GM10847 (cell line): ENCODE data around the gene MTNR1A.

Source experiments
- POLR2A ChIP-seq: IDR thresholded peaks from 2 replicates; pipeline ENCODE4 v1.6.1; 2011; ENCODE audit not compliant: insufficient read length; ENCODE audit errors: extremely low read depth

MTNR1A gene

DNA sequence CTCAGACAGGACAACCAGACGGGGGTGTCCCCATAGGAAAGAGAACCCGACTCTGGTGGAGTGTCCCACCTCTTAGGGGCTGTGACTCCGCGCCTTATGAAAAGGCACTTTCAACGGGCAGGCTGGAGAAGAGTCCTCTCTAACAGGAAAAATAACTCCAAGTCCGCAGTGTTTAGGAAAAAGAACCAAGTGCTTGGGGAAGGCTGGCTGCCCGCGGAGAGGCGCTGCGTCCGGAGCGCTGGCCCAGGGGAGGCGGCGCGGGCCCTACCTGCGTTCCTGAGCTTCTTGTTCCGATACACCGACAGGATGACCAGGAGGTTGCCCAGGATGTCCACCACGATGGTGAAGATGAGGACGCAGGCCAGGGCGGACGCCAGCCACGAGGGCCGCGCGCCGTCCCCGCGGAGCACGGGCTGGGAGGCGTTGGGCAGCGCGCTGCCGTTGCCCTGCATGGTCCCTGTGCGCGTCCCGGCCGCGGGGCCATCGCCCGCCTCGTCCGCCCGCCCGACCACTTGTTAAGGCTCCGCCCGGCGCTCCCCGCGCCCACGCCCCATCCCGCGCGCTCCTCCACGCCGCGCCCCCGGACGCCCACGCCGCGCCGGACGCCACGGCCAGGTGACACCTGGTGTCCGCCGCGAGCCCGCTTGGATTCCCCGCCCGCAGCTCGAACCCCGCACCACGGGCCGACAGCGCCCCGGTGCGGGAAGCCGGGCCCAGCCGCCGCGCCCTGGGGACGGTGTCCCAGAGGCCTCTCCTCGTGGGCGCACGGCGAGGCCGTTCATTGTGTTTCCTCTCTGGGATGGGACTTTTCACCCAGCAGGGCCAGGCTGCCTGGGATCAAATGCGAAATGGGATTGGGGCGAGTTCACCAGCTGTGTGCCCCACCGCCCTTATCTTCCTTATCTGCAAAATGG, at the start of gene MTNR1A:
TSS of gene MTNR1A (minus strand) at position 654 of the 914 bp plus-strand sequence. CDS start at position 452, 202 bp downstream.
- TF ChIP-seq POLR2A: no peak

GRCh38 chr4:186604124-186604807, 48.9 kb upstream of the MTNR1A start:
- no peak for TF ChIP-seq POLR2A

DNA sequence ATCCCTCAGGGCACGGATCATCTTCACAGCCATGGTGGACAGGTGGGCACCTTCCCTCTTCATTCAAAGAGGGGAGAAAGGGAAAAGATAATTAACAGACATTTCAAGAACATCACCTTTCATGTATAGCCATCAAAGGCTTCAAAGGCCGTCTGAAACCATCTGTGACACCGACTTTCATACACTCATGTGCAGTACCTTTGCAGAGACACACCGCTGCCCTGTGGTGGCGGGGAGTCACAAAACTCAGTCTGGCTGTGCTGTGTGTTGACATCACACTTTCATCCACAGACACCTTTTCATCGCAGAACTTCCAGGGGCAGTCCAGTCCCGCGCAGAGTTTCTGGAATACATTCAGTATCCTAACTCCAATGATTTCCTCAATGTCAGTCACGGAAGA, 47.6 kb upstream of the MTNR1A start:
- TF ChIP-seq POLR2A: no peak

GRCh38 chr4:186599483-186599882, 44.1 kb upstream of the MTNR1A start:
- no peak for TF ChIP-seq POLR2A

GRCh38 chr4:186598686-186599085, 43.3 kb upstream of the MTNR1A start:
- TF ChIP-seq POLR2A: no peak

GRCh38 chr4:186596850-186597390, 41.6 kb upstream of the MTNR1A start:
- TF ChIP-seq POLR2A: no peak

DNA sequence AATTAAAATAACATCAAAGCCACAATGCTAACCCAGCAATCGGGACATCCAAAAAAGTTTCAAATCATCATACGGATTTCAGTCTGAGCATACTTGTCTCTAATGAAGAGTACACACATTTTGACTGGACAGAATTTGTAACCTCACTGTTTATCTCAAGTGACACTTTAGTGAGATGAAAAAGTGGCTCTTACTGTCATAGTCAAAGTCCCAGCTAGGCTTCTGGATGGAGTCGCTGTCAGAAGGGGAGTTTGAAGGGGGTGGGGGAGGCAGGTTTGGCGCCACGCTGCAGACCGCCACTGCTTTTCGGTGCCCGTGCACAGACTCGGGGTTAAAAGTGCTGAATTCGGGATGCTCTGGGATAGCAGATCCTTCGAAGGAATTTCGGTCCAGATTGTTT, 41.0 kb upstream of the MTNR1A start:
- TF ChIP-seq POLR2A: no peak

DNA sequence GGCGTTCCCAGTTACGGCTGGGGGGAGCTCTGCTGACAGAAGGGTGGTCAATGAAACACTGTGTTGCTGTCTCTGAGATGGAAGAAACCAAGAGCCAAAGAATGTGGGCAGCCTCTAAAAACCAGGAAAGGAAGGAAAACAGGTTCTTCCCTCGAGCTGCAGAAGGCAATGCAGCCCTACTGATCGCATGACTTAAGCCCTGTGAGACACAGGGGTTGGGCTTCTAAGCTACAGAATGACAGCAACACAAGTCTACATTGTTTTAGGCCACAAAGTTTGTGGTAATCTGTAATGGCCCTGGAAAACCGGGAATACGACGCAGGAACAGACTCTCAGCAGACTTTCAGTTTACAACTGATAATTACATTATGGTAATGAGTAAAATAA, 38.2 kb upstream of the MTNR1A start:
- TF ChIP-seq POLR2A: no peak

GRCh38 chr4:186592966-186593586, 37.7 kb upstream of the MTNR1A start:
- TF ChIP-seq POLR2A: no peak

DNA sequence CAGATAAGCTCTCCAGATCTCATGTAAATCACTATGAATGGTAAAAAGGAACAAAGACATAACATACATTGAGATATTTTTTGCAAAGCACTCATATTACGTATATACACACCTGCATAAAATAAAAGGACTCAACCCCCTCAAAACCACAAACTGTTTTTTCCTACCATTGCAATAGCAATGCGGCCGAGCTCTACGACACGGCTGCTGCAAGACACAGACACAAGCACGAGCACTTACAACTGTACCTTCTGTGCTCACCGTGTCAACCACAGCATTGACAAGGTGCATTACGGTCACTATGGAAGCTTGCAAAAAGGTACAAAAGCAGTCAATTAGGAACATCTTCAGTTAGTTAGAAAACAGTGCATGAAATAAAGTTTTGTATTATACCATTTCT, 37.1 kb upstream of the MTNR1A start:
- no peak for TF ChIP-seq POLR2A

- TF ChIP-seq POLR2A: no peak
These were observed 36.3 kb upstream of the MTNR1A start for GRCh38 chr4:186591651-186592050.

- no peak for TF ChIP-seq POLR2A
These were observed 33.1 kb upstream of the MTNR1A start for GRCh38 chr4:186588503-186588902.

DNA sequence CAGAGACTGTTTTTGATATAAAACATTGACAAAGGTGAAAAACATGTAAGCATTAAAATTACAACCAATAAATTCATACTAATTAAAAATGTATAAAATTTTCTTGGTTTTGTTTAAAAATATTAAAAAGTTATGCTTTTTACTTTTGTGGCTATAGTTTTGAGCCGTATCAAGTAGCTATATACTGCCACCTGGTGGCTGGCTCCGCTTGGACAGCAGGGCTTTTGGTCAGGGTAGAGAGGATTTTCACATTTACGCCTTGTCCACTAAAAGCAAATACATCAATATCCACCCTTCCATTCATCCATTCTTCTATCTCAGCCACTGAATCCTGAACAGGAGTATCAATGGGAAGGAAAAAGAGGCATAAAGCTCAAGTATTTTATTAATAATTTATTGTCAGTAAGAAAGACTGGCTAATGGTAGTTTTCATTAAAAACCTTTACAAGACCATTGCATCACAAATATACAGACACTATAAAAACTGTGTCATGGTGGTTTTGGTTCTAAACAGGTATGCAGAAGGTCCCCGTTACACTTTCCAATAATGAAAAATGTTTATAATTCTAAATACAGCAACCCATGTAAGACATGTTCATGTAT, 32.1 kb upstream of the MTNR1A start:
- TF ChIP-seq POLR2A: no peak

DNA sequence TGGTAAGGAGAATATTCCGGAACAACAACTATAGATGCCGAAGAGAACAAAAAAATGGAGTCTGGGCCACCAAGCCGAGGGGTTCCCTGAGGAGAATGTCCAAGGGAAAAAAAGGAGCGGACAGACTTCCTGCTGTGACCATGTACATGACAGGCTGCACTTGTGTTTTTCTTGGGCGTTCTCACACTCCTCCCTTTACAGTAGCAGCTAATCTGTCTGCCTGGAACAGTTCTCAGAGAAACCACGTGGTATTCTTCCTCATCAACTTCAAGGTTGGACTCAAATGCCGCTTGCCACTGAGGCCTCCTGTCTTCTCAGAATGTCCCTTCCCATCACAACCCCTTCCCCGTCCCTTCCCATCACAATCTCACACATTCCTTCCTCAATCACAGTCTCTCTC, 30.8 kb upstream of the MTNR1A start:
- TF ChIP-seq POLR2A: no peak

DNA sequence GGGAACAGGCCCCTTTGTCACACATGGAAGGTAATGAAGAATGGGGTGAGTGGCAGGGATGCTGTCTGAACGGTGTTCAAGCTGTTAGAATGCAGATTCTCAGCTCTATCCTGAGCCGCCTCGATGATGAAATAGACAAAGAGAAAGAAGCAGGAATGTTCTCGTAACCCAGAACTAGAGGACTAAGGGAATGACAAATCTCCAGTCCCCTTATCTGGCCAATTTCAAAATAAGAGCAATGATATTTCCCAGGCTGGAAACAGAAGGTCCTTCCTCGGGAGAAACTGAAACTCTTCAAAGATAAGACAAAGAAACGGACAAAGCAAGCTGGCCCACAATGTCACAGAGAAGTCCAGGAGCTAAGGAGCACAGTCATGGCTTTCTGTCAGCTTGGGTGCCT, 29.5 kb upstream of the MTNR1A start:
- TF ChIP-seq POLR2A: no peak
